Stimulated activated naive CD8-positive, alpha-beta T cell treated with anti-CD3 and anti-CD28 coated beads, Interleukin-15, amount 100 ng/mL, for 72 hours (primary cell): Measurements from ENCODE around the gene OSBPL8.

Experiments used
- ATAC-seq: fragments of 150-1000 bp; cut with Tn5 transposase; 2 replicates; pipeline ENCODE4 v1.10.0; 2021; ENCODE audit warnings: mild to moderate bottlenecking, moderate library complexity
- DNase-seq, 2 donors: peaks; one replicate each; pipeline ENCODE4 v3.0.0; 2021 to 2022
- H3K27ac Mint-ChIP-seq, 2 donors: one replicate each; pipeline ENCODE4 v1.8.0; 2022; ENCODE audit warnings: mild to moderate bottlenecking in 2 of 2, mixed read lengths in 2 of 2, moderate library complexity in 2 of 2
- H3K27me3 Mint-ChIP-seq: one replicate; pipeline ENCODE4 v1.8.0; 2022; ENCODE audit warnings: mixed read lengths
- H3K4me1 Mint-ChIP-seq: one replicate; pipeline ENCODE4 v1.8.0; 2022; ENCODE audit warnings: mild to moderate bottlenecking, mixed read lengths
- H3K4me3 Mint-ChIP-seq, 2 donors: one replicate each; pipeline ENCODE4 v1.8.0; 2022; ENCODE audit warnings: mild to moderate bottlenecking in 2 of 2, mixed read lengths in 2 of 2, moderate library complexity in 1 of 2
- H3K9me3 Mint-ChIP-seq, 2 donors: one replicate each; pipeline ENCODE4 v1.8.0; 2022; ENCODE audit warnings: mixed read lengths in 2 of 2

The OSBPL8 gene

DNA sequence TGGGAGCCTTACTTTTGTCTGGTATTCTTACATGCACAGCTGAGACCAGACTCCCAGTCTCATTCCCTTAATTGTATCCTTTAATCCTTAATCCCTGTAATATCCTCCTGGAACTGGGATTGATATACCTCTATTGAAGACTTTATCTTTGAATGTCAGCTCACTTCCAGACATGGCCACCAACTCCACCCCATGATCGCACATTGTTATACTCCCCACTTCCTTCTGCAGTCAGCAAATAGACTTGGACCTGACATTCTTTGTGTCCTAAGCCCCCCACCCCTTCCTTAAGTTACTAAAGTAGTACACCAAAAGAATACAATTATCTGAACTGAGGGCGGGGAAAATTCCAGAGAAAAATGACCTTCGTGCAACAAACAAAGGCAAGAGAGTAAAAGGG is 8.6 kb upstream of the OSBPL8 start:
- peaks cover 8% of the 10 kb centered on the region for H3K4me1 Mint-ChIP-seq
- H3K27me3 Mint-ChIP-seq: no peaks in the 10 kb centered on the region
- H3K27ac Mint-ChIP-seq: no peak overlapping the region
- no peaks in the 10 kb centered on the region for H3K9me3 Mint-ChIP-seq
- ATAC-seq (no peak), DNase-seq (no peak)
- no peak overlapping the region for H3K4me3 Mint-ChIP-seq

DNA sequence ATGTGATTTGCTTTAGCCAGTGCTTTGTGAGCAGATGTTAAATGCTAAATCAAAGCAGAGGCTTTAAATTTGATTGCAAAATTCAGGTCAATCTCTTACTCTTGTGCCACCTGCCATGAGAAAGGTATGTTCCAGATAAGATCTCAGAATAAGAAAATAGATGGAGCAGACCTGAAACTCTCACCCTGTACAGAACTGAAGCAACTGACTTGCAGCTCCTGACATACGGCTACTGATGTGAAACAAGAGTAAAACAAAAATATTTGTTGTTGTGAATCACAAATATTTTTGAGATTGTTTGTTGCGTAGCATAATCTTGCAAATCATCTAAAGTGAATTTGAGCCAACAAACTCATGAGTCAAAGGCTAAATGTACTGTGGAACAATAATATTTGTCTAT is 3.5 kb upstream of the OSBPL8 start:
- Mint-ChIP-seq H3K4me1 (no peaks in the 10 kb centered on the region), H3K4me3 (no peak overlapping the region), H3K27me3 (no peaks in the 10 kb centered on the region), H3K27ac (no peak overlapping the region), H3K9me3 (no peaks in the 10 kb centered on the region)
- DNase-seq (no peak), ATAC-seq (no peak)

DNA sequence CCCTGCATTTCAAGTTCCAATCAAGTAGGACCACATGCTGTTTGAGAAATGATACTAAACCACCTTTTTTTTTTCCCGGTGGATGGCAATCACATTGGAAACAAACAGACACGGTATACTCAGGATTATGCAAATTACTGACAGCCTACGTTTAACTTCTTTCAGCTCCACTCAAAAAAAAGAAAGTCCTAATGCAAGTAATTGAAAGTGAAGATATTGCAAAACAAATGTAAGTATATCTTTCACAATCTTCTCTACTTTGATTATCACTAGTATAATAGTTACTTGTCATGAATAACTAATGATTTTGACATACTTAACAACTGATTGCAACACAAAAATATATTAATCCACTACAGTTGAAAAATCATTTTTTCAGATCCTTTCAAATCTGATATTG is 2.6 kb upstream of the OSBPL8 start:
- Mint-ChIP-seq H3K27me3 (no peaks in the 10 kb centered on the region), H3K27ac (no peak overlapping the region), H3K9me3 (no peaks in the 10 kb centered on the region), H3K4me1 (no peaks in the 10 kb centered on the region), H3K4me3 (no peak overlapping the region)
- no peak for ATAC-seq
- no peak for DNase-seq

DNA sequence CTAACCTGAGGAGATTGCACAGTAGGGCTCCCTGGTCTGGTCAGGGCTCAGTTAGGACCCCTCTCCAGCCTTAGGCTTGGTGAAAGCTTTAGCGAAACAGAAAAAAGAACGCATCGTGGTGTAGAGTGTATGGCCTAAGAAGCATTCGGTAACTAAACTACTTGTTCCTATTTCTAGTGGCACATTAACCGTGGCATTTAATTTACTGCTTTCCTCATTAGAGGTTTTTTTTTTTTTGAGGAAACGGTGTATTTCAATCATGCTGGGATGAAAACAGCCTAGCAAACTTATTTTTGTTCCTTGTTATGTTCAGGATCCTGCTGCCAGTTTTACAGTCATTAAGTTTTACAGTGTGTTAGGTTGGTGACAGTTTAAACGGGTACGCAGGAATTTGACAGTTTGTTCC is 518 bp upstream of the OSBPL8 start:
- Mint-ChIP-seq H3K4me3 (peak overlapping the region; percentile 94 to 97), H3K27me3 (no peaks in the 10 kb centered on the region), H3K9me3 (no peaks in the 10 kb centered on the region), H3K27ac (peak overlapping the region; percentile 95 to 98), H3K4me1 (peaks cover 18% of the 10 kb centered on the region)
- DNase-seq: no peak
- no peak for ATAC-seq

DNA sequence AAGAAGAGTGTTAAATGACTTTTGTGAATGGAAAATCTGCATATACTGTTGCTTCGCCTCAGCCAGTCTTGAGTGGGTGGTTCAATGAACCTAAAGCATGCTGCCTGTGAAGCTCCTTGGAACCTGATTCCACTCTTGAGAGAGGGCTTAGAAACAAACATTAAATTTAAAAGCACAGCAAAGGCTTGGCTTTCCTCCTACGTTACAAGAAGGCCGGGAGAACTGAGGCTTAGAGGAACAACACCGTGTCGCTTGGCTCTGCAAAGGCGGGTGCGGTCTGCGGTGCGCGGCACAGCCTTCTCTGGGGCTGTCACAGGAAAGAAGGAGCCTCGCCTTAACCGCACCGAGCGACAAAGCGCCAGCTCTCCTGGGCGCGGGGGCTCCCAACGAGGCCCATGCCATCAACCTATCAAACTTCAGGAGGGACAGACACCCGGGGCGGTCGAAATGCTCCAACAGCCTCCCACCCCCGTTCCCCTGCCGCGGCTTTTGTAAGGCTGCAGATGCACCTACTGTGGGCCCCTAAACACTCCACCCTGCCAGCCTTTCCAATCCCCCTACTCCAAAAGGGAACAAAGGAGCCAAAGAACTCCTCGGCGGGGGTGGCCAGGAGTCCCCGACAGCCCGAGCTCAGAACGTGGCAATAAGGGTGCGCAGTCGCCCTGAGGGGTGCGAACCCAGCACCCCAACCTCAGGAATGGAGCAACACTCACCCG is 729 bp downstream of the OSBPL8 start:
- H3K27me3 Mint-ChIP-seq: no peaks in the 10 kb centered on the region
- peak; percentile 87 for ATAC-seq
- no peaks in the 10 kb centered on the region for H3K9me3 Mint-ChIP-seq
- DNase-seq: peak; percentile 85 to 88
- H3K4me3 Mint-ChIP-seq: peak overlapping the region; percentile 94 to 97
- peaks cover 30% of the 10 kb centered on the region for H3K4me1 Mint-ChIP-seq
- H3K27ac Mint-ChIP-seq: peak overlapping the region; percentile 98

DNA sequence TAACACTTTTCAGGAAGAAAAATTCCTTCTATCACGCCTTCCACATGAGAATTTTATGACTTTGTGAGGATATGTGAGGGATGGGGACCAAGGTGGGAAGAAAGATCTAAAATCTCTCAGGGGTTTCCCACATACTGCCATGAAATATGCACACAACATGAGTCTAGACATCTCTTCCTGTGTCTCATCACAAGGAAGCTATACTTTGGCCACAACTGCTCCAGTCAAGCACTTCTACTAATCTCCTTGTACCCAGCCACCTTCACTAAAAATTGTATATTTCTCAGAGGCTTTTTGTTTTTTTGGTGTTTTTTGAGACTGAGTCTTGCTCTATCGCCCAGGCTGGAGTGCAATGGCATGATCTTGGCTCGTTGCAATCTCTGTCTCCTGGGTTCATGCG is 3.2 kb downstream of the OSBPL8 start:
- ATAC-seq: no peak
- no peak for DNase-seq

DNA sequence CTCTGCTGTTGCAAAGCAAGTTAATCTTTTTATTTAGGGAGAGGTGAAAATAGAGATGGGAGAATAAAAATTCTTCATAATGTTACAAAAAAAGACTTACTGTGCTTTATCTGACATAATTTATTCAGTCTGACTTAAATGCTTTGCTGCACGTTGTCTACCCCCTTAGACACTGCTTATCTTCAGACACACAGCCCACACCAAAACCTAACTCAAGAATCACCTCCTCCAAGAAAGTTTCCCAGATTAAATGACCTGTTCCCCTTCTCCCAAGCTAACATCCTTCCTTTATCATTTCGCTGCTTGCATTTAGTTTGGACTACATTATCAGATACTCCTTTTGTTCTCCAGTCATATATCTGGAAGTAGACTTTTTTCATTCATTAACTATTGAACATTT is 3.8 kb downstream of the OSBPL8 start:
- Mint-ChIP-seq H3K9me3 (no peaks in the 10 kb centered on the region), H3K4me3 (no peak overlapping the region), H3K4me1 (peaks cover 48% of the 10 kb centered on the region), H3K27ac (peak overlapping the region in 1 of 2 donors; percentile 9), H3K27me3 (no peaks in the 10 kb centered on the region)
- DNase-seq (no peak), ATAC-seq (no peak)

More for the DNA sequence above, 3.2 kb downstream of the OSBPL8 start:
- H3K27ac Mint-ChIP-seq: no peak overlapping the region
- H3K4me3 Mint-ChIP-seq: peak overlapping the region; percentile 15 to 34
- no peaks in the 10 kb centered on the region for H3K27me3 Mint-ChIP-seq
- H3K9me3 Mint-ChIP-seq: no peaks in the 10 kb centered on the region
- H3K4me1 Mint-ChIP-seq: peaks cover 48% of the 10 kb centered on the region

DNA sequence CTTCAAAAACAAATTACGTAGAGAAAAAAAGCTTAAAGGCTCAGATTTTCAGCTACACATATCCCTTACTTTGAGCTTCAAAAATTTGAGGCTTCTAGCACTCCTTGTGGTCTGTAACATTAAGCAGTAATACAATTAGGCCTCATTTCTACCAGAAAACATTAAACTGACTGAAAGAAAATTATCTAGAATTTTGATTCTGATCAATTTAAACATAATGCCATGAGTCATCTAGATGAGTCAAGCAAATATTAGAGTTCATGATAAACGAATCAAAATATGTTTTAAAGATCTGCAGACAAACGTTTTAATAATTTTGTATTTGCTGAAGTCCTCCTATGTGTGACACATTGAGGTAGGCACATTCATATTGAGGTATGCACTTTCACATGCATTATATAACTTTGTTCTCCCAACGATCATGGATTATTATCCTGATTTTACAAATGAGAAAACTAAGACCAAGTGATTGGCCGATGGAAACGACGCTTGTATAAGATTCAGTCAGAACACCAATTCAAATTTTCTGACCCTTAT is 4.3 kb downstream of the OSBPL8 start:
- peaks cover 48% of the 10 kb centered on the region for H3K4me1 Mint-ChIP-seq
- peak overlapping the region; percentile 2 to 26 for H3K4me3 Mint-ChIP-seq
- H3K9me3 Mint-ChIP-seq: no peaks in the 10 kb centered on the region
- DNase-seq (no peak), ATAC-seq (no peak)
- no peak overlapping the region for H3K27ac Mint-ChIP-seq
- no peaks in the 10 kb centered on the region for H3K27me3 Mint-ChIP-seq

DNA sequence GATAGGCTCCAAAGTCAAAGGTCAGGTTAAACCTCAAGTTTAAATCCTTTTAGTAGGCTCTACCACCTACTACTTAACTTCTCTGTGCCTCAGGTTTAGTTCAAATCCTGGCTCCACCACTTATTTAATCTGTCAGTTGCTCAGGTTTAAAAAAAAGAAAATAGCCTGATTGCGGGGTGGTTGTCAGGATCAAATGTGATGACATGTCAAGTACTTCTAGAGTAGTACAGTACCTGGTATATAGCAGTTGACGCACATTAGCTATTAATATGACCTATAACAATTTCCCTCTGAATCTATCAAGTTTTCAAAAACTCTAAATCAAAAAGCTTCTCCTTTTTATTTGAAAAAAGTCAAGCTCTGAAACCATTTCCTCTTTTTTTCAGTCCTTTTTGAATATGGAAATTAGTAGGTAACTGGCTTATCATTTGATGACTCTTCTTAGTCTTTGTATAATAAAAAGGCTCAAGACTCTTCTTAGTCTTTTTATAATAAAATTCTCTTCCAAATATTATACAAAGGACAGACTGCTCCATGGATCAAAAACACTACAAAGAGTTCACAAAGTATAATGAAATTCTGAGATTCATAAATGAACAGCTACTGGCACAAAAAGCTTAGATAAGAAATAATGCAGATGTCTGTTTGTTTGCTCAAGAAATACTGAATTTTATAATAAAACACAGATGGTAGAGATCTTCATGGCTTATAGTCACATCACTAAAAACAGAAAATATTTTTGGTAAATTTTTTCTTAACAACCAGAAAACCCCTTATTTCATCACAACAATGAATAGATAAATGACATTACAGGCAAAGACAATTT is 5.0 kb downstream of the OSBPL8 start:
- H3K4me3 Mint-ChIP-seq: peak overlapping the region in 1 of 2 donors; percentile 2
- H3K9me3 Mint-ChIP-seq: no peaks in the 10 kb centered on the region
- peaks cover 55% of the 10 kb centered on the region for H3K4me1 Mint-ChIP-seq
- H3K27ac Mint-ChIP-seq: no peak overlapping the region
- ATAC-seq: no peak
- DNase-seq: no peak
- no peaks in the 10 kb centered on the region for H3K27me3 Mint-ChIP-seq

DNA sequence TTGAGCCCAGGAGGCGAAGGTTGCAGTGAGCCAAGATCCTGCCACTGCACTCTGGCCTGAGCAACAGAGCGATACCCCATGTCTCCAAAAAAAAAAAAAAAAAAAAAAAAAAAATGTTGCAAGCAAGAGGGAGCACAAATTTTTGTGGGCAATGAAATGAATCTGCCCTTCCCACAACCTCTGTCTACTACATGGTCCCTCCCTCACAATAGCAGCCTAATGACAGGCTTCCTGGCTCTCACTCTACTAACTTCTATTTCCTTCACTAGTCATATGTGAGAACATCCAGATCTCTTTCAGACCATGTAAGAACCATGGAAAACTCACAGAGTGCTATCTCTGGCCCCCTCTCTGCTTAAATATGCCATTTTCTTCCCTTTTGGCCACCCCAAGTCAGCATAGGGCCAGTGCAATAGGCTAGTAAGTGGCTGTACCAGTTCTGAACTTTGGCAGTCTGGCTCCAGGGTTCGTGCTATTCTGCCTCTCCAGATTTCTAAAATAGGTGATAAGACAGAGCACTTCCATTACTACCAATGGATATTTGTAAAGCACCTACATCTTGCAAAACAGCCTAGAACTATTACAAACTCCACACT is 7.1 kb downstream of the OSBPL8 start:
- DNase-seq (no peak), ATAC-seq (peak; percentile 65)
- peaks cover 76% of the 10 kb centered on the region for H3K4me1 Mint-ChIP-seq
- H3K27ac Mint-ChIP-seq: no peak overlapping the region
- H3K9me3 Mint-ChIP-seq: no peaks in the 10 kb centered on the region
- no peak overlapping the region for H3K4me3 Mint-ChIP-seq
- H3K27me3 Mint-ChIP-seq: no peaks in the 10 kb centered on the region

DNA sequence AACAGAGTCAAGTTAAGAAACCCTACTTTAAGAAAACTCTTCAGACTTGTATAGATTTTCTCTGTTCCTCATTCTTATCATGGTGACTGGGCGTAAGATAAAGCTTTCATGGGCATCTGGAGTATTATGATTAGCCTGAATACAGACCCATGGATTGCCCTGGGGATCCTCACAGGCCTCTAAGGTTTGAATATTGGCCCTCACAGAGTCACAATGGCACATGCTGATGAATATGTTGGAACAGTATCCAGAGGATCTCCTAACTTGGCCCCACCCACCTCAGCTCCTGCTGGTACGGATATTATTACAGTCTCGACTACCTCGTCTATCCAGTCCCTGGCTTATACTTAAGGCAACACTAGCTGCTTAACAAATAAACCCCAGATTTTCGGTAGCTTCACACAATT is 8.1 kb downstream of the OSBPL8 start:
- H3K27ac Mint-ChIP-seq: no peak overlapping the region
- DNase-seq (no peak), ATAC-seq (no peak)
- H3K4me3 Mint-ChIP-seq: no peak overlapping the region
- H3K27me3 Mint-ChIP-seq: no peaks in the 10 kb centered on the region
- H3K9me3 Mint-ChIP-seq: no peaks in the 10 kb centered on the region
- H3K4me1 Mint-ChIP-seq: peaks cover 81% of the 10 kb centered on the region

DNA sequence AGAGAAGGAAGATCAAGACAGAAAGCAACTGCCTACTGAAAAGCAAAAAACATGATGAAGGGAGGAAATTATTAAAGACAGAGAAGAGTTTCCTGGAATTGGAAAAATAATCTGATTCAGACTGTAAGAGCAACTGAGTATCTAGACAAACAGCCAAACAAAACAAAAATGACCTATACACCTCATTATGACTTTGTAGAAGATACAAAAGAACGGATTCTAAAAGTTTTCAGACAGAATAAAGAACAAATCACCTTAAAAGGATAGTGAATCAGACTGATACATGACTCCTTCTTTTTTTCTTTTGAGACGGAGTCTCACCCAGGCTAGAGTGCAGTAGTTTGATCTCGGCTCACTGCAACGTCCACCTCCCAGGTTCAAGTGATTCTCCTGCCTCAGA is 10.4 kb downstream of the OSBPL8 start:
- no peaks in the 10 kb centered on the region for H3K27me3 Mint-ChIP-seq
- DNase-seq: no peak
- no peak overlapping the region for H3K27ac Mint-ChIP-seq
- H3K4me1 Mint-ChIP-seq: peaks cover 64% of the 10 kb centered on the region
- peak overlapping the region in 1 of 2 donors; percentile 18 for H3K4me3 Mint-ChIP-seq
- H3K9me3 Mint-ChIP-seq: no peaks in the 10 kb centered on the region
- no peak for ATAC-seq

DNA sequence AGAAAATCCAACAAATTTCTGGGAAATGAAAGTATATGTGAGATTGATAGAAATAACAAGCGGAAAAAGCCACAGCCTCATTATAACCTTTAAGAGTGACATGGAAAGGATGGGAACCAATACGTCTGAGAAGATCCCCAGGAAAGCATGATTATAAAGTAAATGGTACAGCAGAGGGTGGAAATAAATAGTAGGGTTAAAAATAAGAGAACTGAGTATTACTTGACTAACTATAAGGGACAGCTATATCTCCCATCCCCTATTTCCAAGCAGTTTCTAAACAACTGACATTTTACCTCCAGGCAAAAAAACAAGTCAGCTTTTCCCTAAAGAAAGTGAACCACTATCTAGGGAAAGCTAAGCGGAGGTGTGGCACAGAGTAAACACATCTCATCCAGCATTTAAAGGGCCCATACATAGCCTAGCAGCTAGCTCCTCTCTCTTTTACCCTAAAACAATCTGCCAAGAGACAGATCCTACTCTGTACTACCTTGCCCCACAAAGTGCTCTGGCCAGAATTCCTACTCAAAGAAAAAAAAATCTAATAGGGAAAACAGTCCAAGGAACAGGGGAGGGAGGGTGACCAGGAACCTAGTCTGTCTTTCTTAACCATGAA is 11.2 kb downstream of the OSBPL8 start:
- DNase-seq (no peak), ATAC-seq (no peak)
- H3K4me1 Mint-ChIP-seq: peaks cover 64% of the 10 kb centered on the region
- no peaks in the 10 kb centered on the region for H3K9me3 Mint-ChIP-seq
- peak overlapping the region in 1 of 2 donors; percentile 11 for H3K27ac Mint-ChIP-seq
- H3K27me3 Mint-ChIP-seq: no peaks in the 10 kb centered on the region
- H3K4me3 Mint-ChIP-seq: peak overlapping the region in 1 of 2 donors; percentile 18

DNA sequence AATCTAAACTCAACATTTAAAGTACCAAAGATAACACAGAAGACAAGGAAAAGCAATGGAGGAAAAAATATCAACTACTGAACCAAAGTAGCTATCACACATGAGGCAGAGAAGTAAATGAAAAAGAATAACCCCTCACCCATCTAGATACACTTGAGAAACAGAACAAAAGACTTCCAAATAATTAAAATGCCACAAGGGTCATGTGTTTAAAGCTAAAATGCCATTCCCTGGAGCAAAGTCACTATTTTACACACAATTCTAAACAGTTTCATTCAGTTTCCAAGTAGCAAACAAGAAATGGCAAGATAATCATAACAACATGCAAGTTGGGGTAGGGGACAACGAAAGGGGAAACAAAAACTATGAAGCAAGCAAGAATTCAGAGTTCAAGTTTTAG is 12.0 kb downstream of the OSBPL8 start:
- Mint-ChIP-seq H3K4me3 (peak overlapping the region in 1 of 2 donors; percentile 0), H3K27ac (peak overlapping the region in 1 of 2 donors; percentile 29), H3K9me3 (no peaks in the 10 kb centered on the region), H3K4me1 (peaks cover 64% of the 10 kb centered on the region), H3K27me3 (no peaks in the 10 kb centered on the region)
- DNase-seq: no peak
- no peak for ATAC-seq

DNA sequence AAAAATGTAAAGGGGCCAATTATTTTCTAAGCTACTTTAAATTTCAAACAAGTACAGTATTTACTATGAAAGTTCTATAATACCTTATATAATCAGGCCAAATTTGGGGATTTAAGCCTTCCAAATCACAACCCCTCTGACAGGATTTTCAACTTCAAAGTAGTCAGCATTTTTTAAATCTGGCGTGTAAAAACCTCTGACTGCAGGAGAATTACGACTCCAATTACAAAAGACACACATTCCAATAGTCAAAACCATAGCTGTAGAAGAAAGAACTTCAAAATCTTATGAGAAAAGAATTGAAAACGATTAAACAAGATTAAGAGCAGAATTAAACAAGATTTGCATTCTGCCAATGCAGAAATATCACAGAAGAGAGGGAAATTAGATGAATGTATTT is 12.7 kb downstream of the OSBPL8 start:
- Mint-ChIP-seq H3K4me1 (peaks cover 65% of the 10 kb centered on the region), H3K27me3 (no peaks in the 10 kb centered on the region), H3K27ac (no peak overlapping the region), H3K4me3 (no peak overlapping the region), H3K9me3 (no peaks in the 10 kb centered on the region)
- no peak for ATAC-seq
- DNase-seq: no peak
